ENCODE measurements around the gene DAND5.

Gene DAND5

DNA sequence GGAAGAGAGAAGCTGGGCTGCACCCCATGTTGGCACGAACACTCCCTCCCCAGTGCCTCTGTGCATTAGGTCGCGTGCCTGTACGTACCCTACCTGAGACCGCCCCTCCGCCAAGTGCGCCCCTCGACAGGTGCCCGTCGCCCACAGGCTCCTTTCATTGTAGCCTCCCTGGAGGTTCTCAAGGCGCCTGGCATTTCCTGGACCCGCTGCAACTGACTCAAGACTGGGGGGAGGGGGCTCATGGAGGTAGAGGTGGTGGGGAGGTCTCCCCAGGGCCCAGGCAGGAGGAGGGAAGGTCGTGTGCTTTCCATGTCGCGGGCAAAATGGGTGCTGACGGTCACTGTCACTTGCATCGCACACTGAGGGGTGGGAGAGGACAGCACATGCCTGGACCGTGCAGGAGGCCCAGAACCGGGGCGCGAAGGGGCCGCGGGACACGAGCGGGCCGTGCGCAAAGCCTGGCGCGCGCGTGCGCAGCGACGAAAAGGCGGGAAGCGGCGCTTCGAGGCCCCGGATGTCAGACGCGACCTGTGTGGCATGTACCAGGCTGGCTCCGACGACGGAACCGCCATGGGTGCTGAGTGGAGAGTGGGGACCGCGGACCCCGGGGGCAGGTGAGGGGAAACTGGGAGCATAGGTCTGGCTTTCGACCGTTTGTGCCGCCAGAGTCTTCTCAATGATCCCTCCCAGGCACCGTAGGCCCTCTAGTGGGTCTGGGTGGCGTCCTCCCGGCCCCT is 42.4 kb downstream of the DAND5 start:
- no peak for DNase-seq

DNA sequence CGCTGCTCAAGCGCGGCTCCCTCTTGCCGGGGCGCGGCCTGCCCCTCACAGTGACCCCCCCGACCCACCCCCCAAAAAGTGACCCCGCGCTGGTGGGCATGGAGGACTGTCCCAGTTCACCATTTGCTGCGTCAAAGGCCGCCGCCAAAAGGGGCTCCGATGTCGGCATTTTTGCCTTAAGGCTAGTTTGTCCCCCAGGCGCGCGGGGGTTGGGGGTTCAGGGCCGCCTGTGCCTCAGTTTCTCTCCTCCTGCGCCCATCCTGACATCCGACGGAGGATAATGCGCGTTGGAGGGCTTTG is 43.0 kb downstream of the DAND5 start:
- no peak for DNase-seq

DNA sequence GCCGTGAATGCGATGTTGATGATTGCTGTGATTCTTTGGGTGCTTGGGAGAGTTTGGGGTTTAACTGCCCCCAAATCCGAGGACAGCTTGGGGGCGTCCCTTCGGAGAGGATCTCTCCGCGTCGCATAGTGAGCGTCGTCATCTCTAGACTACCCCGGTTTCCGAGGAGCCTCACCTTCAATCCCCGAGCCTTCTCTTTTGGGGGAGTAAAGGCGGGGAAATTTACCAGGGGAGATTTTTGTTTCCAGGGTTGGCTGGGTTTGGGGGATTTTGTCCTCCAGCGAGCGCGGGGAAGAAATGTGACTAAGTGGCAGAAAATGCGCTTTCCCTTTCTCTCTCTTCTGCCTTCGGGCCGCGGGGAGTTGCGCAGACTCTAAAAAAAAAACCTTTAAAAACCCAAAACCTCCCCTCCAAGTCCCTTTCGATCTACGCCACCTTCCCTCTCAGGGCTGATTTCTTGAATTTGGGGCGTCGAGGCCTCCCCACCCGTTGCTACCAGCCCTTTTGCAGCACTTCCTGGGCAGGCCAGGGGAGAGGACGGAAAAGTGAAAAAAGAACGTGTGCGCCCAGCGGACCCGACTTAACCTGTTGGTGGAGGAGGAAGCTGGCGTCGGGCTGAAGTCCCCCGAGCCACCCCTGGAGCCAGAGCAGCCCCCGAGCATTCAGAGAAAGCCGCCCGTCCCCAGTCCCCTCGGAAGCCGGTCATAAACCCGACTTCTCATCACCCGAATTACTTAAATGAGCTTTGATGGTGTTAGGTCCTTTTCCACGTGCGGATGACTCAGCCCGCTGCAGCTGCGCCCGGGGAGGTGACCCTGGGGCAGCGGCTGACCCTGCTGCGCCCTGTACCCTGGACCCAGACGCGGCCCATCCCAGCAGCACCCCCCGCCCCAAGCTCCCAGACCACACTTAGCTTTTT is 43.6 kb downstream of the DAND5 start:
- DNase-seq = no peak

DNA sequence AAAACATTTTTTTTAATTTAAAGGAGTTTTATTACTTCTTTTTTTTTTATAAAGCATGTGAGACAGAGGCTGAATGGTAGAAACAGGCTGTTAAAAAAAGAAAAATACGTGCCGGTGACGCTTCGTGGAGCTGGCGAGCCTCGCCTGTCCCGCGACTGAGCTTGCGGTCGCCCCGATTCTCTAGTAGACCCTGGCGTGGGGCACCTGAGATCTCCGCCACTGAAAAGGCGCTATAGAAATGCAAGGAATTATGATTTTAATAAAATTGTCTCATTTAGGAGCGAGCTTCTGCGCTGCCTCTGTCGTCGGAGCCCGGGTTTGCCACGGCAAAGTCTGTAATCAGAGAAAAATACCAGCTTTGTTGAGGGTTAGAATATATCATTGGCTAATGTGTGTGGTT is 44.3 kb downstream of the DAND5 start:
- no peak for DNase-seq

DNA sequence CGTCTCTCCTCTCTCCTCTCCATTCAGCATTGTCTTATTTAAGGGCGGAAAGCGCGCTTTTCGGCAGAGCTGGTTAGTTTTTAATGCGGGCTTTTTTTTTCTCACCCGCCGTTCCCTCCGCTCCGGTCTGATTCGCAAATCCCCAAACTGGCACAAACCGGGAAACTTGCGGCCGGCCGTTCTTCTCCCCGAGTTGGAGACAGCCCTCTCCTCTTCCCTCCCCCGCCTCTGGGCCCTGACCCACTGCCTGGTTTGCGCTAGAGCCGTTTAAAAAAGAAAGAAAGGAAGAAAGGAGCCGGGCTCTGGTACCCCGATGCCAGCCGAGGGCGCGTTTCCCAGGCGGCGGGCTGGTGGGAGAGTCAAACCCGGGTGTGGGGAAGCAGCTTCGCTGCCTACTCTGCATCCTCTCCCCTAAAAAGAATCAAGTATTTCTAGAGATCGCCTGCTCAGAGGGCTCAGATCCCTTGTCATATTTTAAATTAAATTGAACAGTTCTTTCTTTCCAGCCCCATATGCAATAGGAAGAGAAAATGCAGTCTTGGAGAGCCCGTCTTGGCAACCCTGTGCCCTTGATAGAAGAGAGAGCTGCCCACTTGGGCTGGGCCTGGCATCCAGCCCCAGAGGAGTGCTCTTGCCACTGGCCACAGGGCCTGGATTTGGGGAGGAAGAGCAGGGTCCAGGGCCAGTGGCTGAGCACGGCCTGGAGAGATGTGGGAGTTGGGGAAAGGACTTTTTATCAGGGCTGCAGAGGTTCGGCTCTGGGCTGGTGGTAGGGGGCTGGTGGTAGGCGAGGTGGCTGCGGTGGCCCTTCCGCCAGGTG is 44.9 kb downstream of the DAND5 start:
- DNase-seq = no peak

DNA sequence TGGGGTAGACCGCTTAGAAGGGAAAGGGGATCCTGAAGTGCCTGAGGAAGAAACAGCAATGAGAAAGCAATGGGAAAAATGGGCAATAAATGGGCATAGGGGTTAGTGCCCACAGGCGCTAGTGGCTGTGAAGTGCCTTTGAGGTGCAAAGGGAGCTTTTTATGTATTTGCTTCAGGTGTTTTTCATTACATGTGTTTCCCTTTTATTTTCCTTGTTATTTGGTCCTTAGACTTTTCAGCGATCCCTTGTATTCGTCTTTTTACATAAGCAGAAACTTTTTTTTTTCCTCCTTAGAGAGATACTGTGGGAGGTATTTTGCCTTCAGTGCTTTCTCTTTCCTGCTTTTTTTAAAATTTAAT is 45.5 kb downstream of the DAND5 start:
- DNase-seq = no peak

DNA sequence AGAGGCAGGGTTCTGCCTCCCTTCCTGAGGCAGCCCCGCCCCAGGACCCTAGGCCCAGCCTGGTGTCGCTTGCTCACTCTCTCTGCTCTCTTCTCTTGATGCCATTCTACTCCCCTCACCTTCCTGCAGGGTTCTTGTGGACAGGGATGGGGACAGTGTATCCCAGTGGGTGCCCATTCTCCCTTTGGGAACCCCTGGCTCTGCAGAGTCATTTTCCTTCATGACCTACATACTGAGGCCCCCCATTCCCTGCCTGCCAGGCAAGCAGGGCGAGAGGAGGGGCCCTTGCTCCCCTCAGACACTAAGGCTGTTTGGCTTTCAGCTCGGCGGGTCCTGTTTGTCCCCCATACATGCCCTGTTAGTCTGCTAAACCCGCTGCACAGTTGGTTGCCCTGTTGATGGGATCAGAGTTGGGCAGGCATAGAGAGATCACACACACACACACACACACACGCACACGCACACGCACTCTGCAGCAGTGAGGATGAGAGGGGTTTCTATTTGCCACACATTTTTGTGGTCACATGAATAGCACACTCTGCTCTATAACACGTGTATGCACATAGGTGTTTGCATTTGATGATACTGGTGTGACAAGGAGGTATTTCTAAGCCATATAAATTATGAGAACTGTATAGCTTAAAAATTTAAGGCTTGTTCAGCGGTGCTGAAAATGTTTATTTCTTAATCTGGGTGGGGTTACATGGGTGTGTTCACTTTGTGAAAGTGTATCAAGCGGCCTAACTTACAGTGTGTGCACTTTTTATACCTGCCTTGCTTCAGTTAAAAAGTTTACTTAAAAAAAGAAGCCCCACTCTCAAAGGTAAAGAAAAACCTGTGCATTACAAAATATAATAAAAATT is 46.2 kb downstream of the DAND5 start:
- DNase-seq = no peak

DNA sequence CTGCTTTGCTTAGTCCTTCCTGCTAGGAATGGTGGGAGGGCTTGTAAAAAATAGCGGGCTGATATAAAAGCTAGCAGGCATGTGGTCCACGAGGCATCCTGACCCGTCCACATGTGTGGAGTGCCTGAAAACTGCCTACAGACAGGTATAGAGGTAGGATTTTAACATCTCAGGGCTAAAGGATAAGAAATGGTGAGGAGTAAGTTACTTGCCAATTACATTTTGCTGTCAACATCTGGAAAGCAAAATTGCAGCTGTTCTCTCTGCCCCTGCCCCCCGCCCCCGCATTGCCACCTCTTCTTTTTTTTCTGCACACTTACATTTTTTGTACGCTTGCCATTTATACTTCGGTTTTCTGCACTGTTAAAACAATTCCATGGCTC is 46.9 kb downstream of the DAND5 start:
- DNase-seq = no peak

DNA sequence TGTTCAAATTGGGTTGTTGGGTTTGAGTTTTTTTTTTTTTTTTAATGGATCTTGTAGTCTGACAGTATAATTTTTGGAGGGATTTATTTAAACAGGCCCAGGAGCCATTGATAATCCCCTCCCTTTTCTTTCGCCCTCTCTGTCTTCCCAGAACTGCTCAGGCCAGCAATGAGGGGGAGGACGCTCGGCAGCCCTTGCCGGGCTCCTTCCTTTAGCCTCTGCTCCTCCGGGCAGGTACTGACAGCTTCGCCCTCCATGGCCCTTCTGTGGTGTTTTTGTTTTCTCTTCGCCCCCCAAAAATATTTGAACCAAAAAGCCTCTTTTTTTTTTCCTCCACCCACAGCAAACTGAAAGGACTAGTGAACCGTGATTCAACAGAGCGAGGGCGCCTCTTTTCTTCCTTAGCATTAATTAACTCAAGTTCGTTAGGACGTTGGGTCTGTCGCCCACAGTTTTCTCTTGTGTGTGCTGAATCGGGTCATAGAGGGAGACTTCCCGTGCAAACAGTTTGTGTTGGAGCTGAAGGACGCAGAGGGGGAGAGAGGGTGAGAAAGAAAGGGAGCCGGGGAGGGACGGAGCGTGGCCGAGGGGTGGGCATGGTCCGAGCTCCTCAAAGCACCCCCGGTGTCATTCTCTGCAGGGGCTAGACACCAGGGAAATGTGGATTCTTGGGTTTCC is 47.4 kb downstream of the DAND5 start:
- no peak for DNase-seq

DNA sequence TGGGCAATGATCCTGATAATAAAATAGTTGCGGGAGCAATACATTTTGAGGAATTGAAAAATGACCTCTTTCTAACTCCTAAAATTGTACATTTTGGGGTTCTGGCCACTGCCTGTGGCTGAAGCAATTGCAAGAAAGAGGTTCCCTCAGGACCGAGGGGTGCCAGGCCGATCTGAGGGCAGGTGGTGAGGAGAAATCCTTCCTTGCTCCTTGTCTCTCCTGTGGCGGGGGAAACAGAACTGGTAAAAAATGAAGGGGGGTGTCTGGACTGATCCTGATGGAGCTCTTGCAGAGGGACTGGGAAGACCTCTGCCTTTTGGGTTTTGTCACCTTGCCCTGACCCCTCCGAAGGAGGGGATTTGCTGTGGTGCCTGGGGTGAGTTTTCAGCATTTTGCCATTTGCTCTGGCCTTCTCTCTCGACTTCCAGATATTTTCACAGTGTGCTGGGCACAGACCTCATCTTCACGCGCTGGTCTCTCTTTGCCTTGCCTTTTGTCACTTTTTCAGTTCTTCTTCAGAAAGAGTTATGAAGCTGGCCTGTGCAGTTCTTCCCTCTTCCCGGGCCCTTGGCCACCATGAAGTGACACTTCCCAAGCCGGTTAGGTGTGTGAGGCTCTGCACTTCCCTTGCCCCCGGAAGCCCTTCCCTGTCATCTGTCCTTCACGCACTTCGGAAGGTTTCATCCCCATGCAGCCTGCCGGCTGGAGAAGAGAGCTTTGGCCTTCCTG is 48.1 kb downstream of the DAND5 start:
- no peak for DNase-seq

DNA sequence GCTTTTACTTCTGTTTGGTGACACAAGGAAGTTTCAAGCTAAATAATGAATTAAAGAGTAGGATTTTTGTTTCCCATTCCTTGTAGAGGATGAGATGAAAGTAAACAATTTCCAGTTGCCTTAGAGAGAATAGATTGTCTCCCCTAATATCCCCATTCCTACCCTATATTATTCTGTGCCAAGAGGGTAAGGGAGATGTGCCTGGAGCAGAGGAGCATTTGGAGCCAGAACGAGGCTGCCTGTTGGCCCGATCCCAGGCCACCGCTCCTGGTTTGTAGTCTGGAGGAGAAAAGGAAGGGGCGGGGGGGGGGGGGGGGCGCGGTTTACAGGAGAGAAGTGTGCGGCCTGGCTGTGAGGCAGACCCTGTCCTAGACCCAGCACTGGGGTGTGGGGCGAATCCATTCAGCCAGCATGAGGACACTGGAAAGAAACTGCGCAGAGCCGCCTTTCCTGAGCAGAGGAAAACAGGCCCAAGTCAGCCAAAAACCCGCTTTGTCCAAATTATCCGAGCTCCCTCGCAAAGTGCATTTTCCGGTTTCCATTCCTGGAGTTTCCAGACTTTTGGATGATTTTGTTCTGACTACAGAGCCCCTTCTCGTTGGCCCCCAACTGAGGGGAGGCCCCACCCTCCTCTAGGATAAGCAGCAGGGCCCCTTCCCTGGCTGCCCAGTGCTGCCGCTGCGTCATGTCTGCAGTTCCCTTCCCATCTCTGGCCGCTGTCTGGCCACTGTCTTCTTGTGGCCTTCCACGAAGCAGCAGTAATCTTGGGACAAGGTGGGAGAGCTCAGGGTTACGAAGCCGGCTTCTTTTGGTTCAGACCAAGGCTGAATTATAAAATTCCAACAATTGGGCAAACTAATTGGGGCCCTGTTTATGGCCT is 48.9 kb downstream of the DAND5 start:
- DNase-seq = no peak

DNA sequence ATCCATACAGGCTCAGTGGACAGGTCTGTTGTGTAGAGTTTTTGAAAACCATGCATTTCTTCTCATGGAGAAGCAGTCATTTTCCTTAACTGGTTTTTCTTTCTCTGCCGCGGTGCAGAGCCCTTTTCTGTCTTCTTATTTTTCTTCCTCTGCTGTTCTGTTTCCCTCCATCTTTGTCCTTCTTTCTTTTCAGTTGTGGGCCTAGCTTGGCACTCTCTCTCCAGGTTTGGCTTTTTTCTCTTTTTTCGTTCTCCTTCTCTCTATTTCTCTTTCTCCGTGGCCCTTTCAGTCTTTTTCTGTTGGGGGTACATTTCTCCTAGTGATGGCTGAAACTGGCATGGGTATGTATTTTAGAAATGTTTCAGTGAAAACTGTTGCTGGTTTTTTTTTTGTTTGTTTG is 50.0 kb downstream of the DAND5 start:
- no peak for DNase-seq

DNA sequence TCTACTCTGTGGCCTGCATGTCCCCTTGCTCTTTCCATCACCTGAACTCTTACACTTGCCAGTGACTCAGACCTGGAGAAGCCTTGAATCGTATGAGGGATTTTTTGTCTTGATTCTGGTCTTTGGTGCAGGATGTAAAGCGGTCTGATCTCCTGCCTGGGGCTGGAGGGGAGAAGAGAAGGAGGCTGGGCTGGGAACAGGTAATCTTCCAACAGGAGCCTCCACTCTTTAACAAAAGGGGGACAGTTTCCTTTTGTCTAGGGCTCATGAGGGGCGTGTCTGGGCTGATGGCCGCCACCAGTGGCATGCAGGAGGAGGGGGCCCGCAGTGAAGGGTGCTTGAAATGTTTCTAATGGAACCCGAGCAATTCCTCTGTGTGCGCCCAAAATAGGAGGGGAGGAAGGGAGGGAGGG is 50.6 kb downstream of the DAND5 start:
- no peak for DNase-seq

DNA sequence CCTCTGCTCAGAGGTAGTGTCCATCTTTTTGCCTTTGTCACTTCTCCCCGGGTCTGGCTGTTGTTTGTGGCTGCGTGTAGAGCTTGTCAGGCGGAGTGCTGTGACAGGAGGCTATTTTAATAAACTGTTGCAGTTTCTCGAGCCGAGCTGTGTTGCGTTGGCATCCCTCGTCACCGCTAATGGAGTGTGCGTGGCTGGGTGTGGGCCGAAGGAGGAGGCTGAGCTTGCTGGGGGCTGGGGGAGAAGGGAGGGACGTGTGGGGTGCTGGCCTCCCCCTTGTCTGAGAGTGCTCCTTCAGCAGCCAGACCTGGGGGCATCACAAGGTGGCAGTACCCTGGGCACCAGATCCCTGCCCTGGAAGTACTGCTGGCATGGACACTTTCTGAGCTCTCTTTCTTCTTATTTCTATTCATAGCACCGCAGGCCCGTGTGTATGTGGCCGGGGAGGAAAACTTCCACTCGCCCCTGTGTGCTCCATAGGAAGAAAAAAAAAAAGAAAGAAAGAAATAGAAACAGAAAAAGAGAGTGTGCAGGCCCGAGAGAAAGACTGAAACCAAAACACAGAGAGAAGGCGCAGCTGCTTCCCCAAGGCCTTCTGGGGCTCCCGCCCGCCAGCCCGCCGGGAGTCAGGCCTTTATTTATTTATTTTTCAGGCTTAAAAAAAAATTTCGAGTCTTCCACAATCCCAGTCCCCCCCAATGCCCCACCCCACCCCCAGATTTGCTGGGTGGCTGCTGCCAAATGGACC is 52.9 kb downstream of the DAND5 start:
- no peak for DNase-seq

DNA sequence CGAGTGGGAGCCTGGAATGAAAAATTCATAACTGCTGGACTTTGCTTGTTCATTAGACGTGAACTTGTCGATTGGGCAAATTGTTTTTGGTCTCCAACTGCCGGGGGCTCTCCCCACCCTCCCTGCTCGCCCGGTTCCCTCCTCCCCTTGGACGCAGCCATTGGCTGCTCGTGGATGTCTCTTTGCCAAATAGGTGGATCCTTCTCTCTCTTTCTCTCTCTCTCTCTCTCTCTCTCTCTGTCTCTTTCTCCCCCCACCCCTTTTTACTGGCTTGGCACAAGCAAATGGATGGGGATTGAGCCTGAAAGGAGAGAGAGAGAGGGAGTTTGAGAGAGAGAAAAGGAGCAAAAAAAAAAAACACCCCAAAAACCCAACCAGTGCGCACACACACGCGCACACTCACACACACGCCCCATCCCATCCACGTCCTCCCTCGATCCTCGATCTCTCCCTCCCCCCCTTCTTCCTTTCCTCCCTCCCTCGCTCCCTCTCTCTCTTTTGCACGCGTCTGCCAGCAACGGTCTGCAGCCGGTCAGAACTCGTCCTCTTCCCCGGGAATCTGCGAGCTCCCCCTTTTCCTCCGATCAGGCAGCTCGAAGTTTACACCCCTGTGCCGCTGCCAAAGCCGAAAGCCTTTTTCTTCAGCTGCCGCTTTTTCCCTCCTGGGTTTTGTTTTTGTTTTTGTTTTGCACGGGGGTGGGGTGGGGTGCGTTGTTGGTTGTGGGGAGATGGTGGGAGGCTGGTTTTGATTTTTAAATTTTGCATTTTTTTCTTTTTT is 53.7 kb downstream of the DAND5 start:
- DNase-seq = peak; percentile 57

DNA sequence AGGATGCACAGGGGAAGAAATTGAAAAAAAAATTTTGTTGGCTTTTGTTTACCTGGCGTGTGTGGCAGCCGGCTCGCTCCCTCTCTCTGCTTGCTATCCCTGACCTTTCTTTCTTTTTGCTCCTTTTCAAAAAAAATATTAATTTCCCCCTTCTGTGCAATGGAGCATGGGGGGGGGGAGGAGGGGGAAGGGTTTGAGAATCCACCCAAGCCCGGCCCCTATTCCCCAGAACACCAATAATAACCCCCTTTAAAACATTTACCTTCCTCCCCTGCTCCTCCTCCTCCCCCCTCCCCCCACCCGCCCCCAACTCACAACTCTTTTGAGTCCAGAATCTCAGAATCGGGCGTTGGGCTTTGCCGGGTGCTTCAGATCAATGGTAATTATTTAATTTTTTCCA is 54.3 kb downstream of the DAND5 start:
- no peak for DNase-seq

All from NCI-H1048 (cell line).